WTC11 (cell line): Measurements from ENCODE around the gene GPATCH11. TPM values are rescaled to one million over a fixed set of nuclear protein-coding genes. Genes with fewer than 3 reads are reported as not detected.

Source experiments
- ATAC-seq: fragments of 200-7000 bp; cut with Tn5 transposase; 2 replicates; pipeline ENCODE4 v1.10.0; 2021; ENCODE audit warnings: mild to moderate bottlenecking, moderate library complexity
- CTCF ChIA-PET: fragments of 300-600 bp; sonication (Branson Sonifier 250); formaldehyde crosslinking; loops from one replicate; lab custom pipeline; 2021; ENCODE audit warnings: antibody characterized with exemption; lab: Charles Lee
- POLR2A ChIA-PET: fragments of 350-600 bp; sonication (Branson Sonifier 250); formaldehyde crosslinking; loops from one replicate; lab custom pipeline; 2021; ENCODE audit warnings: antibody characterized with exemption; lab: Charles Lee
- DNase-seq: peaks from one replicate; pipeline ENCODE4 v3.0.0; 2021; ENCODE audit warnings: low spot score
- H3K27ac Mint-ChIP-seq: 2 replicates; pipeline ENCODE4 v1.8.0; 2021; ENCODE audit warnings: mixed read lengths
- H3K27me3 Mint-ChIP-seq: 2 replicates; pipeline ENCODE4 v1.8.0; 2021; ENCODE audit warnings: low read depth, mild to moderate bottlenecking, moderate library complexity, mixed read lengths
- H3K36me3 Mint-ChIP-seq: 2 replicates; pipeline ENCODE4 v1.8.0; 2021; ENCODE audit warnings: mixed read lengths
- H3K4me1 Mint-ChIP-seq: 2 replicates; pipeline ENCODE4 v1.8.0; 2022; ENCODE audit warnings: mixed read lengths
- H3K4me3 Mint-ChIP-seq: 2 replicates; pipeline ENCODE4 v1.8.0; 2021; ENCODE audit warnings: mild to moderate bottlenecking, moderate library complexity, mixed read lengths
- H3K9me3 Mint-ChIP-seq: 2 replicates; pipeline ENCODE4 v1.8.0; 2021; ENCODE audit warnings: mixed read lengths
- AFF4 ChIP-seq: sonication (generic); formaldehyde crosslinking; IDR thresholded peaks from 2 replicates; pipeline ENCODE4 v1.8.1; 2023; ENCODE audit warnings: mild to moderate bottlenecking, missing genetic modification reagents, borderline replicate concordance
- ARID4B ChIP-seq: sonication (generic); formaldehyde crosslinking; IDR thresholded peaks from 2 replicates; pipeline ENCODE4 v1.8.0; 2023; ENCODE audit warnings: missing genetic modification reagents, mild to moderate bottlenecking, borderline replicate concordance
- CBFB ChIP-seq: sonication (generic); formaldehyde crosslinking; IDR thresholded peaks from 2 replicates; pipeline ENCODE4 v1.8.1; 2022; ENCODE audit warnings: mild to moderate bottlenecking, low read depth, missing genetic modification reagents
- CDX4 ChIP-seq: fragments of 250-450 bp; sonication (Bioruptor Pico); IDR thresholded peaks from 2 replicates; pipeline ENCODE4 v1.9.0; 2021; ENCODE audit warnings: moderate library complexity, mild to moderate bottlenecking, inconsistent platforms, borderline replicate concordance
- CREM ChIP-seq: sonication (generic); formaldehyde crosslinking; IDR thresholded peaks from 2 replicates; pipeline ENCODE4 v1.8.1; 2022; ENCODE audit warnings: mild to moderate bottlenecking, missing genetic modification reagents, moderate library complexity
- GABPB1 ChIP-seq: sonication (generic); formaldehyde crosslinking; IDR thresholded peaks from 2 replicates; pipeline ENCODE4 v1.8.1; 2023; ENCODE audit warnings: mild to moderate bottlenecking, missing genetic modification reagents
- JAZF1 ChIP-seq: fragments of 250-450 bp; sonication (Bioruptor Pico); IDR thresholded peaks from 2 replicates; pipeline ENCODE4 v1.9.0; 2021; ENCODE audit warnings: moderate library complexity, mild to moderate bottlenecking, inconsistent platforms
- MYBL2 ChIP-seq: sonication (generic); formaldehyde crosslinking; IDR thresholded peaks from 2 replicates; pipeline ENCODE4 v1.8.1; 2023; ENCODE audit warnings: mild to moderate bottlenecking, moderate library complexity, missing genetic modification reagents
- RELA ChIP-seq: sonication (generic); formaldehyde crosslinking; IDR thresholded peaks from 2 replicates; pipeline ENCODE4 v1.8.1; 2022; ENCODE audit warnings: missing genetic modification reagents, mild to moderate bottlenecking, borderline replicate concordance
- TEAD1 ChIP-seq: sonication (generic); formaldehyde crosslinking; IDR thresholded peaks from 2 replicates; pipeline ENCODE4 v1.8.0; 2022; ENCODE audit warnings: mild to moderate bottlenecking, missing genetic modification reagents
- TP53 ChIP-seq: sonication (generic); formaldehyde crosslinking; IDR thresholded peaks from 2 replicates; pipeline ENCODE4 v1.8.1; 2023; ENCODE audit warnings: mild to moderate bottlenecking, missing genetic modification reagents
- ZNF263 ChIP-seq: sonication (generic); formaldehyde crosslinking; IDR thresholded peaks from 2 replicates; pipeline ENCODE4 v1.8.1; 2022; ENCODE audit warnings: low read depth, mild to moderate bottlenecking, moderate library complexity, missing genetic modification reagents
- ZNF532 ChIP-seq: fragments of 250-450 bp; sonication (Bioruptor Pico); IDR thresholded peaks from 2 replicates; pipeline ENCODE4 v1.9.0; 2021; ENCODE audit warnings: mild to moderate bottlenecking, borderline replicate concordance
- total RNA-seq: library from RNA; stranded (reverse); gene quantifications from 3 replicates; pipeline ENCODE4 v1.2.3, GENCODE V29; 2021
- TF ChIP-seq, protein P1 (sequence below): sonication (generic); formaldehyde crosslinking; IDR thresholded peaks from 2 replicates; pipeline ENCODE4 v1.8.0; 2022; ENCODE audit warnings: mild to moderate bottlenecking, missing genetic modification reagents

GPATCH11 gene
- total RNA-seq, 1 experiment from 2014 or later, result 3.5 TPM

- TF ChIP-seq RELA (CRISPR knock-in tag) (no peak), TEAD1 (CRISPR knock-in tag) (no peak), ZNF263 (no peak)
- TF ChIP-seq, all 79 proteins: peak for 0
Observed at GRCh38 chr2:37060446-37060845, 23.9 kb upstream of the GPATCH11 start (continued).

DNA sequence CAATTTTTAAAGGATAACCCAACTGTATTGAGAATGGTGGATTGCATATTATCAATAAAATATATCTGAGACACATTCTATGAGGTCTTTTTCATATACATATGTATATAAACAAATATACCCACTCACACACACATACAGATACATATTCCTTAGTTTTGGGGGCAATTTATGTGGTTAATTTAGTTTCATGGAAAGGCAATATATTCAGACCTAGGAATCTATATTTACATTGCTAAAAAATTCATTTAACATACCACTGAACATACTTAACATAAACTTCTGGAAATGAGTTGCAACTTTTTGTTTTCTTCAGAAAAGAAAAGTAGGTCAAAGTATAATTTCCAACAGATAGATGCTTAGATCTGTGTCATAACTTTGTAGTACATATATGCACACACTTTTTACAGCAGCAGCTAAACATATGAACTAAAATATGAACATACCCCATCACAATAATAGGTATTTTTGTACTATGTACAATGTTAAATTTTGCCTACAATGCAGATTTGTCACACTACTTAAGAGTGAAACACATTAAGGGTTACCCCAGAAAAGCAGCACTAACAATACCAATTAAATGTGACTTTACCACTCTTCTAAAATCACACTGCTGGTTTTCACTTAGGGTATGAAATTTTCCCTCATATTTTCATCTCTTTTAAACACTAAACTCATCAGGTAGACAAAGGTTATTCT is 23.2 kb upstream of the GPATCH11 start:
- no peak overlapping the region for H3K4me3 Mint-ChIP-seq
- no peaks in the 10 kb centered on the region for H3K9me3 Mint-ChIP-seq
- H3K4me1 Mint-ChIP-seq, result no peaks in the 10 kb centered on the region
- no peak for TF ChIP-seq TP53 (CRISPR knock-in tag)
- no peak for TF ChIP-seq CBFB (CRISPR knock-in tag)
- TF ChIP-seq CDX4, result no peak
- TF ChIP-seq CREM (CRISPR knock-in tag), result no peak
- TF ChIP-seq ZNF532 (CRISPR knock-in tag), result no peak
- no peak for TF ChIP-seq ARID4B (CRISPR knock-in tag)
- no peak for TF ChIP-seq ZNF263
- TF ChIP-seq MYBL2 (CRISPR knock-in tag), result no peak
- TF ChIP-seq JAZF1, result no peak
- no peak for TF ChIP-seq GABPB1
- TF ChIP-seq, protein P1, sequence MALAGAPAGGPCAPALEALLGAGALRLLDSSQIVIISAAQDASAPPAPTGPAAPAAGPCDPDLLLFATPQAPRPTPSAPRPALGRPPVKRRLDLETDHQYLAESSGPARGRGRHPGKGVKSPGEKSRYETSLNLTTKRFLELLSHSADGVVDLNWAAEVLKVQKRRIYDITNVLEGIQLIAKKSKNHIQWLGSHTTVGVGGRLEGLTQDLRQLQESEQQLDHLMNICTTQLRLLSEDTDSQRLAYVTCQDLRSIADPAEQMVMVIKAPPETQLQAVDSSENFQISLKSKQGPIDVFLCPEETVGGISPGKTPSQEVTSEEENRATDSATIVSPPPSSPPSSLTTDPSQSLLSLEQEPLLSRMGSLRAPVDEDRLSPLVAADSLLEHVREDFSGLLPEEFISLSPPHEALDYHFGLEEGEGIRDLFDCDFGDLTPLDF (CRISPR knock-in tag), result no peak
- TF ChIP-seq RELA (CRISPR knock-in tag), result no peak
- TF ChIP-seq AFF4 (CRISPR knock-in tag), result no peak
- TF ChIP-seq, all 79 proteins: peak for 0
- H3K27ac Mint-ChIP-seq, result no peak overlapping the region
- H3K36me3 Mint-ChIP-seq, result peaks cover 8% of the 10 kb centered on the region
- ATAC-seq (no peak), DNase-seq (no peak)
- POLR2A ChIA-PET, result interaction anchor here (0.5 kb wide), 1 partner anchor 59 kb away, joined by 3 read pairs; no protein-coding TSS in a partner anchor
- CTCF ChIA-PET, result no interaction called here
- no peaks in the 10 kb centered on the region for H3K27me3 Mint-ChIP-seq
